ENCODE data around the gene SPRY1.

SPRY1 gene

GRCh38 chr4:123406872-123407271 lies 10.3 kb downstream of the SPRY1 start:
- Mint-ChIP-seq H3K9me3 (no peaks in the 10 kb centered on the region), H3K27me3 (ENCODE audit: low read depth) (no peaks in the 10 kb centered on the region), H3K4me3 (peak overlapping the region in 1 of 3 experiments; percentile 52)

DNA sequence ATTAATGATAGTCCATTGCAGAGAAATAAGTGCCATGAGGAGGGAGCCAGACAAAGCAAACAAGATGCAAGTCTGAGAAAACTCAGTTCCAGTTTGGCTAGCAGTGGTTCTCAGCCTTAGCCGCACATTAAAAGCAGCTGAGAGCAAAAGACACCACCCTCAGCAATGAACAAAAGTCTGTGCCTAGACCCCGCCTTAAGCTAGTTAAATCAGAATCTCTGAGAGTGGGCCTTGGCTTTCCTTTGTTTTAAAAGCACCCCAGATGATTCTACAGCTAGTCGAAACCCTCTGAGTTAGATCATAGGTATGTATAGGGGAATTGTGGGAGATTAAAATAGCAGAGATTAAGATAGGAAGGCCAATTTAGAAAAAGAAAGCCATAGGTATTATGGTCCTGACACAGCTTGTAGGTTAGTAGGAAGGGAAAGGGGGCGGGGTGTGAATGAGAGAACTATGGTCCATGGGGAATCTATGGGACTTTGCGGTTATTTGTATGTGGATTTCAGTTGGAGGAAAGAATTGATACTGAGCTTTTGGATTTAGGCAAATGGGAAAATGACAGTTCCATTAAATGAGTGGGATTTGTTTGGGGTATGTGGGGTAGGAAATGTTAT lies 12.0 kb downstream of the SPRY1 start:
- Mint-ChIP-seq H3K4me3 (peak overlapping the region in 1 of 3 experiments; percentile 37), H3K27me3 (ENCODE audit: low read depth) (no peaks in the 10 kb centered on the region), H3K4me1 (peaks cover 51% of the 10 kb centered on the region), H3K27ac (no peak overlapping the region), H3K36me3 (ENCODE audit: low read depth) (peaks cover 12% of the 10 kb centered on the region), H3K9me3 (no peaks in the 10 kb centered on the region)
- TF ChIP-seq CTCF (IDR thresholded peaks at IDR 0.05; ENCODE audit: unreplicated experiment in 3 of 3): no peak

More at GRCh38 chr4:123406872-123407271, 10.3 kb downstream of the SPRY1 start:
- Mint-ChIP-seq H3K36me3 (ENCODE audit: low read depth) (peaks cover 29% of the 10 kb centered on the region), H3K4me1 (peaks cover 51% of the 10 kb centered on the region), H3K27ac (peak overlapping the region in 2 of 3 experiments; percentile 62 to 80)
- TF ChIP-seq CTCF (IDR thresholded peaks at IDR 0.05; ENCODE audit: unreplicated experiment in 3 of 3): no peak

DNA sequence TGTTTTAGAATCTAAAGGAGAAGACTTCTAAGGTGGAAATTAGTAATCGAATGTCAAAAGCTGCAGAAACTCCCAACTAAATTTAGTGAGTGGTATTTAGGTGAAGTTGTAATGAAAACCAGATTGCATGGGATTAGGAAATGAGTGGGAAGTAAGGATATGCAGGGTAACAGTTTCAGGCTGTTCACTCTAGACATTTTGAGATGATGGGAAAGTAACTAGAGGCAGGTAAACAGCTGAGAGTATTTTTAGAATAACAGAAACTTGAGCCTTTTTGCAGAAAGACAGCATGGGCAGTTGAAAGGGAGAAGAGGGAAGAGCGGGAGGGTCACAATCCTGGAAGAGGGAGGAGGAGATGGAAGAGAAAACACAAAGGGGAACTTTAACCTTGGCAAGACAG lies 12.7 kb downstream of the SPRY1 start:
- H3K4me1 Mint-ChIP-seq: peaks cover 44% of the 10 kb centered on the region
- H3K4me3 Mint-ChIP-seq: no peak overlapping the region
- no peaks in the 10 kb centered on the region for H3K9me3 Mint-ChIP-seq
- no peak for TF ChIP-seq CTCF (IDR thresholded peaks at IDR 0.05; ENCODE audit: unreplicated experiment in 3 of 3)
- H3K27me3 Mint-ChIP-seq (ENCODE audit: low read depth): no peaks in the 10 kb centered on the region
- no peak overlapping the region for H3K27ac Mint-ChIP-seq
- H3K36me3 Mint-ChIP-seq (ENCODE audit: low read depth): peaks cover 7% of the 10 kb centered on the region

DNA sequence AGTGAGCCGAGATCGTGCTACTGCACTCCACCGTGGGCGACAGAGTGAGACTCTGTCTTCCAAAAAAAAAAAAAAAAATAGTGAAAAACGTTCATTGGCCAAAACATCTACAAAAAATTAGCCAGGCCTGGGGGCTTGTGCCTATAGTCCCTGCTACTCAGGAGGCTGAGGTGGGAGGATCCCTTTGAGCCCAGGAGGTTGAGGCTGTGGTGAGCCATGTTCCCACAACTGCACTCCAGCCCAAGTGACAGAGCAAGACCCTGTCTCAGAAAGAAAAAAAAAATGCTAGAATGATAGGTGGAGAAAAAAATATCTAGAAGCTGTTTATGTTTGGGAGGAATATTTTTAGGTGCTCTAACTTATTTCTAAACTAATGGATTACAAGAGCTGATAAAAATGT lies 14.9 kb downstream of the SPRY1 start:
- peak overlapping the region in 2 of 3 experiments; percentile 62 to 85 for H3K27ac Mint-ChIP-seq
- H3K27me3 Mint-ChIP-seq (ENCODE audit: low read depth): no peaks in the 10 kb centered on the region
- no peaks in the 10 kb centered on the region for H3K9me3 Mint-ChIP-seq
- no peak overlapping the region for H3K4me3 Mint-ChIP-seq
- no peak for TF ChIP-seq CTCF (IDR thresholded peaks at IDR 0.05; ENCODE audit: unreplicated experiment in 3 of 3)
- H3K4me1 Mint-ChIP-seq: peaks cover 38% of the 10 kb centered on the region
- no peaks in the 10 kb centered on the region for H3K36me3 Mint-ChIP-seq (ENCODE audit: low read depth)

DNA sequence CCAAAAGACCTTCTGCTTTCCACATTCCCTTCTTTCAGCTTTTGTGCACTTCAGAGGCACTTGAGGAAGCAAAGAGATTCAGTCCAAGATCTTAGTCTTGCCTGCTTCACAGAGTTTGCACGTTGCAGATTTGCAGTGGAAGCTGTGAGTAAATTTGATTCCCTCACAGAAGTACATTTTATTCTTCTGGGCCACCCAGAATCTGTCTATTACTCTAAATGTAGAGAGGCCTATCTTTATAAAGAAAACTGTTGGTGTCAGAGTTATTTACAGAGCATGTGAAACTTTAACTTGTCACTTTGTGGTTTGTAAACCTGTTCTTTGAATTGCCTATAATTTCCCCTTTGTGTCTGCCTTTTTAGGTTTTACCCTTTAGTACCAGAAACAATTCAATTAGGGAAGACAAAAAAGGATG lies 15.5 kb downstream of the SPRY1 start:
- Mint-ChIP-seq H3K27ac (peak overlapping the region; percentile 70 to 86 (median 85)), H3K9me3 (no peaks in the 10 kb centered on the region), H3K36me3 (ENCODE audit: low read depth) (no peaks in the 10 kb centered on the region), H3K4me1 (peaks cover 38% of the 10 kb centered on the region), H3K27me3 (ENCODE audit: low read depth) (no peaks in the 10 kb centered on the region), H3K4me3 (no peak overlapping the region)
- no peak for TF ChIP-seq CTCF (IDR thresholded peaks at IDR 0.05; ENCODE audit: unreplicated experiment in 3 of 3)
